Osteocyte (in vitro differentiated cells): ENCODE data around the gene AVPR1B. TPM values are rescaled to one million over a fixed set of nuclear protein-coding genes. Genes with fewer than 3 reads are reported as not detected.

Experiments used
- DNase-seq: peaks from one replicate; pipeline ENCODE4 v3.0.0; 2021; ENCODE audit warnings: mixed read lengths; ENCODE audit not compliant: unreplicated experiment; ENCODE audit errors: extremely low spot score
- H3K27ac Mint-ChIP-seq: one replicate; pipeline ENCODE4 v1.8.0; 2021; ENCODE audit warnings: mild to moderate bottlenecking, mixed read lengths; ENCODE audit not compliant: unreplicated experiment
- H3K27me3 Mint-ChIP-seq: one replicate; pipeline ENCODE4 v1.8.0; 2021; ENCODE audit warnings: mixed read lengths; ENCODE audit not compliant: unreplicated experiment
- H3K36me3 Mint-ChIP-seq: one replicate; pipeline ENCODE4 v1.8.0; 2021; ENCODE audit warnings: mixed read lengths; ENCODE audit not compliant: unreplicated experiment
- H3K4me1 Mint-ChIP-seq: one replicate; pipeline ENCODE4 v1.8.0; 2021; ENCODE audit warnings: mixed read lengths; ENCODE audit not compliant: unreplicated experiment
- H3K4me3 Mint-ChIP-seq: one replicate; pipeline ENCODE4 v1.8.0; 2021; ENCODE audit warnings: mild to moderate bottlenecking, moderate library complexity, mixed read lengths; ENCODE audit not compliant: unreplicated experiment
- H3K9me3 Mint-ChIP-seq: one replicate; pipeline ENCODE4 v1.8.0; 2021; ENCODE audit warnings: mixed read lengths; ENCODE audit not compliant: unreplicated experiment
- CTCF ChIP-seq: fragments of 200-600 bp; sonication (generic); IDR thresholded peaks from 2 replicates; pipeline ENCODE4 v1.5.0; 2021; ENCODE audit warnings: antibody characterized with exemption, mild to moderate bottlenecking, moderate library complexity
- total RNA-seq: library from RNA; stranded (reverse); gene quantifications from 2 replicates; pipeline ENCODE4 v1.2.1, GENCODE V29; 2021

Gene AVPR1B
- total RNA-seq, 1 donor from 2014 or later = not detected

- no peak for DNase-seq
- no peak overlapping the region for H3K27ac Mint-ChIP-seq
- TF ChIP-seq CTCF = no peak
- H3K27me3 Mint-ChIP-seq = peaks cover 85% of the 10 kb centered on the region
- H3K9me3 Mint-ChIP-seq = no peaks in the 10 kb centered on the region
- H3K36me3 Mint-ChIP-seq = no peaks in the 10 kb centered on the region
- H3K4me1 Mint-ChIP-seq = no peaks in the 10 kb centered on the region
- no peak overlapping the region for H3K4me3 Mint-ChIP-seq
These were observed 25.6 kb upstream of the AVPR1B start for GRCh38 chr1:206142770-206143169.

- Mint-ChIP-seq H3K4me3 (no peak overlapping the region), H3K27ac (no peak overlapping the region), H3K9me3 (no peaks in the 10 kb centered on the region), H3K27me3 (peaks cover 85% of the 10 kb centered on the region), H3K4me1 (no peaks in the 10 kb centered on the region), H3K36me3 (no peaks in the 10 kb centered on the region)
- DNase-seq = no peak
- no peak for TF ChIP-seq CTCF
These were observed 24.8 kb upstream of the AVPR1B start for GRCh38 chr1:206142011-206142410.

- H3K36me3 Mint-ChIP-seq = no peaks in the 10 kb centered on the region
- no peaks in the 10 kb centered on the region for H3K4me1 Mint-ChIP-seq
- H3K4me3 Mint-ChIP-seq = no peak overlapping the region
- no peaks in the 10 kb centered on the region for H3K9me3 Mint-ChIP-seq
- H3K27me3 Mint-ChIP-seq = peaks cover 57% of the 10 kb centered on the region
- no peak for TF ChIP-seq CTCF
- DNase-seq = no peak
- no peak overlapping the region for H3K27ac Mint-ChIP-seq
These were observed 19.1 kb upstream of the AVPR1B start for GRCh38 chr1:206136241-206136640.

- Mint-ChIP-seq H3K4me3 (no peak overlapping the region), H3K36me3 (no peaks in the 10 kb centered on the region), H3K27me3 (peaks cover 50% of the 10 kb centered on the region), H3K9me3 (no peaks in the 10 kb centered on the region), H3K27ac (no peak overlapping the region), H3K4me1 (no peaks in the 10 kb centered on the region)
- TF ChIP-seq CTCF = no peak
- DNase-seq = no peak
These were observed 18.1 kb upstream of the AVPR1B start for GRCh38 chr1:206135248-206135647.

GRCh38 chr1:206133751-206134415, 16.7 kb upstream of the AVPR1B start:
- Mint-ChIP-seq H3K4me1 (no peaks in the 10 kb centered on the region), H3K27me3 (peaks cover 39% of the 10 kb centered on the region), H3K9me3 (no peaks in the 10 kb centered on the region), H3K4me3 (no peak overlapping the region), H3K27ac (no peak overlapping the region), H3K36me3 (no peaks in the 10 kb centered on the region)
- no peak for DNase-seq
- no peak for TF ChIP-seq CTCF
